Esophagus squamous epithelium (tissue), 5 donors: Measurements from ENCODE around the gene GADD45B. TPM values are rescaled to one million over a fixed set of nuclear protein-coding genes. Genes with fewer than 3 reads are reported as not detected.
"Not testable (repeated sequence)": the region's sequence is repeated elsewhere in the genome, so short reads cannot be mapped to it uniquely, and the experiment has no call there.

Experiments
- DNase-seq: peaks from one replicate; lab custom pipeline; 2025; lab: John Stamatoyannopoulos, UW
- H3K27ac ChIP-seq, 4 donors: fragments of 200-600 bp; sonication (generic); one replicate each; pipeline ENCODE4 v1.5.1; 2016 to 2019; ENCODE audit warnings: mild to moderate bottlenecking in 1 of 4
- H3K27me3 ChIP-seq, 4 donors: fragments of 200-600 bp; sonication (generic); 1 replicate in 3 of 4; 2 replicates in 1 of 4; pipeline versions ENCODE4 v1.5.1 to v1.6.0; 2017 to 2021; ENCODE audit warnings: antibody characterized with exemption in 1 of 4
- H3K36me3 ChIP-seq, 3 donors: fragments of 200-600 bp; sonication (generic); one replicate each; pipeline ENCODE4 v1.5.1; 2016 to 2019
- H3K4me1 ChIP-seq, 3 donors: fragments of 200-600 bp; sonication (generic); one replicate each; pipeline ENCODE4 v1.5.1; 2017 to 2019
- H3K4me3 ChIP-seq, 4 donors: fragments of 200-600 bp; sonication (generic); 1 replicate in 3 of 4; 2 replicates in 1 of 4; pipeline ENCODE4 v1.5.1; 2016 to 2019; ENCODE audit warnings: mild to moderate bottlenecking in 2 of 4, moderate library complexity in 1 of 4
- H3K9me3 ChIP-seq, 3 donors: fragments of 200-600 bp; sonication (generic); one replicate each; pipeline ENCODE4 v1.5.1; 2016 to 2019
- CTCF ChIP-seq, 6 experiments: fragments of 450-650 bp in 4 of 6; fragments of 200-600 bp in 2 of 6; sonication (generic) in 2 of 6; IDR thresholded peaks; one replicate each; pipeline ENCODE4 v1.5.1; 2016 to 2019; ENCODE audit warnings: antibody characterized with exemption in 6 of 6, mild to moderate bottlenecking in 4 of 6, moderate library complexity in 4 of 6
- POLR2A ChIP-seq, 4 donors: fragments of 450-650 bp; IDR thresholded peaks; one replicate each; pipeline ENCODE4 v1.6.1; 2017; ENCODE audit warnings: antibody characterized with exemption in 4 of 4, mild to moderate bottlenecking in 4 of 4, moderate library complexity in 3 of 4
- WGBS, 2 donors: methylation state at CpG; one replicate each; pipeline ENCODE4 v1.1.5; 2018; 5-methylcytosine and 5-hydroxymethylcytosine counted together
- intact Hi-C: fragments of 100-400 bp; cut with DNase I; formaldehyde crosslinking; loops from one replicate; pipeline ENCODE4 v1.15.0; 2022
- total RNA-seq, 4 donors: library from RNA; depleted of rRNA; stranded (reverse); fragments of >200 nt; gene quantifications; one replicate each; pipeline ENCODE4 v1.1.0, GENCODE V29; 2016
- donor health status: DM: yes; HTN: yes; CAD: no.

Gene GADD45B
- total RNA-seq, 4 donors from 2014 or later = 21.6 to 40.1 (median 28.7) TPM

- no peak for TF ChIP-seq CTCF (IDR thresholded peaks at IDR 0.05)
- TF ChIP-seq POLR2A (IDR thresholded peaks at IDR 0.05) = no peak
- intact Hi-C loops = no loop called here
- WGBS, 2 donors = 13 to 17% methylated on average over 10 to 14 of the region's 16 CpGs
- Histone ChIP-seq H3K4me1 (peaks cover 24 to 63% (median 33%) of the 10 kb centered on the region in 3 donors), H3K4me3 (peak overlapping the region; percentile 34 to 70 (median 52)), H3K27ac (peak overlapping the region; percentile 77 to 90 (median 86)), H3K9me3 (no peaks in the 10 kb centered on the region), H3K27me3 (peaks cover 0 to 2% (median 0%) of the 10 kb centered on the region in 4 donors), H3K36me3 (no peaks in the 10 kb centered on the region)
- DNase-seq = no peak
These were observed 19.9 kb downstream of the GADD45B start for GRCh38 chr19:2495651-2496316.

GRCh38 chr19:2497186-2497585 is 21.3 kb downstream of the GADD45B start:
- 88 to 93% methylated on average over 3 to 10 of the region's 10 CpGs for WGBS, 2 donors
- no peak overlapping the region for H3K27ac ChIP-seq
- peaks cover 20 to 58% (median 20%) of the 10 kb centered on the region in 3 donors for H3K4me1 ChIP-seq

GRCh38 chr19:2500156-2500555 is 24.2 kb downstream of the GADD45B start:
- TF ChIP-seq CTCF (IDR thresholded peaks at IDR 0.05) (no peak), POLR2A (IDR thresholded peaks at IDR 0.05) (no peak)
- Histone ChIP-seq H3K4me3 (no peak overlapping the region), H3K9me3 (no peaks in the 10 kb centered on the region), H3K4me1 (peaks cover 10 to 51% (median 18%) of the 10 kb centered on the region in 3 donors), H3K36me3 (no peaks in the 10 kb centered on the region), H3K27me3 (peaks cover 0 to 8% (median 0%) of the 10 kb centered on the region in 4 donors), H3K27ac (no peak overlapping the region)
- DNase-seq = no peak
- intact Hi-C loops = no loop called here
- WGBS, 2 donors = 86 to 90% methylated on average over 10 of the region's 13 CpGs

More at GRCh38 chr19:2497186-2497585, 21.3 kb downstream of the GADD45B start:
- H3K9me3 ChIP-seq = no peaks in the 10 kb centered on the region
- no peak for DNase-seq
- no peak for TF ChIP-seq POLR2A (IDR thresholded peaks at IDR 0.05)
- no peak for TF ChIP-seq CTCF (IDR thresholded peaks at IDR 0.05)
- no peaks in the 10 kb centered on the region for H3K36me3 ChIP-seq
- H3K27me3 ChIP-seq = peaks cover 0 to 4% (median 0%) of the 10 kb centered on the region in 4 donors
- intact Hi-C loops = no loop called here
- no peak overlapping the region for H3K4me3 ChIP-seq

GRCh38 chr19:2500841-2501261 is 24.9 kb downstream of the GADD45B start:
- Histone ChIP-seq H3K4me3 (no peak overlapping the region), H3K36me3 (no peaks in the 10 kb centered on the region), H3K27ac (no peak overlapping the region), H3K27me3 (peaks cover 0 to 8% (median 0%) of the 10 kb centered on the region in 4 donors), H3K4me1 (peaks cover 3 to 44% (median 11%) of the 10 kb centered on the region in 3 donors), H3K9me3 (no peaks in the 10 kb centered on the region)
- 33 to 65% methylated on average over 1 to 10 of the region's 12 CpGs for WGBS, 2 donors
- intact Hi-C loops = no loop called here
- TF ChIP-seq CTCF (IDR thresholded peaks at IDR 0.05) (no peak), POLR2A (IDR thresholded peaks at IDR 0.05) (no peak)
- DNase-seq = no peak

- intact Hi-C loops = no loop called here
- WGBS, 2 donors = 8 to 15% methylated on average over 12 to 17 of the region's 21 CpGs
- Histone ChIP-seq H3K9me3 (no peaks in the 10 kb centered on the region), H3K27ac (peak overlapping the region; percentile 16 to 74 (median 26)), H3K36me3 (no peaks in the 10 kb centered on the region), H3K4me3 (no peak overlapping the region), H3K27me3 (peaks cover 0 to 8% (median 0%) of the 10 kb centered on the region in 4 donors), H3K4me1 (peaks cover 6 to 51% (median 18%) of the 10 kb centered on the region in 3 donors)
- peak in 1 of 4 donors; percentile 10 for TF ChIP-seq POLR2A (IDR thresholded peaks at IDR 0.05)
- TF ChIP-seq CTCF (IDR thresholded peaks at IDR 0.05) = no peak
- no peak for DNase-seq
These were observed 27.7 kb downstream of the GADD45B start for GRCh38 chr19:2503521-2504109.

- Histone ChIP-seq H3K4me3 (peak overlapping the region in 1 of 4 donors; percentile 34), H3K27ac (peak overlapping the region in 2 of 4 donors; percentile 48 to 77), H3K4me1 (peaks cover 6 to 48% (median 18%) of the 10 kb centered on the region in 3 donors)
- DNase-seq, H3K27me3 ChIP-seq, H3K9me3 ChIP-seq, intact Hi-C loops, H3K36me3 ChIP-seq: not testable (repeated sequence)
- WGBS, 2 donors = 74 to 78% methylated on average over 8 of the region's 8 CpGs
These were observed 30.7 kb downstream of the GADD45B start for GRCh38 chr19:2506656-2507055.
